ENCODE data around the gene TMEM87B. TPM values are rescaled to one million over a fixed set of nuclear protein-coding genes. Genes with fewer than 3 reads are reported as not detected.

Gene TMEM87B
- total and polyA plus RNA-seq, 10 of the 15 experiments (the other 5 are each of a cell fraction or from before 2014, with no cell fraction given): 5.7 to 20.6 (median 12.3) TPM

GRCh38 chr2:112155331-112156151, 100.5 kb downstream of the TMEM87B start:
- H3K4me1 ChIP-seq (ENCODE audit: control insufficient read depth, insufficient read depth, low read length): no peaks in the 10 kb centered on the region
- H3K9ac ChIP-seq (ENCODE audit: control insufficient read depth, insufficient read depth, low read length): no peak overlapping the region
- WGBS (ENCODE audit: insufficient coverage, insufficient replicate concordance, low lambda C conversion rate, missing lambda C conversion rate): 54% methylated on average over 27 of the region's 27 CpGs
- H3K27me3 ChIP-seq (replicated peaks in 1 of 2; ENCODE audit: control insufficient read depth in 2 of 2, insufficient read depth in 2 of 2, low read length in 1 of 2): no peaks in the 10 kb centered on the region
- intact Hi-C loops (cut with micrococcal nuclease; ENCODE audit: unreplicated experiment) (no loop called here), in situ Hi-C loops (cut with MboI) (no loop called here)
- H3K4me3 ChIP-seq: no peak overlapping the region
- ChIA-PET RAD21 (ENCODE audit: unreplicated experiment) (no interaction called here), POLR2A (interaction anchor here (0.6 kb wide), 1 partner anchor 297 kb away, joined by 3 read pairs; no protein-coding TSS in a partner anchor), SMC1A (ENCODE audit: uncharacterized antibody, unreplicated experiment) (no interaction called here), CTCF (no interaction called here)
- H2AFZ ChIP-seq (ENCODE audit: control insufficient read depth, low read depth, low read length): peak overlapping the region; percentile 66
- no peak for FAIRE-seq
- 0 out of 2 replicates have a peak overlapping the region, but pooled peaks have one; percentile 17 for H3K4me2 ChIP-seq (ENCODE audit: control insufficient read depth, insufficient read depth)
- no peak for DNase-seq (ENCODE audit: low read depth, low spot score)
- H3K36me3 ChIP-seq (ENCODE audit: control insufficient read depth in 2 of 2, insufficient read depth in 2 of 2, low read length in 1 of 2): no peaks in the 10 kb centered on the region
- no peaks in the 10 kb centered on the region for H4K20me1 ChIP-seq (ENCODE audit: control insufficient read depth, insufficient read depth)
- peak; percentile 24; the same call in 1 of the 3 replicates for ATAC-seq
- H3K27ac ChIP-seq (ENCODE audit: control insufficient read depth, insufficient read depth): no peak overlapping the region
- H3K9me3 ChIP-seq (replicated peaks; ENCODE audit: control insufficient read depth, insufficient read depth, low read length): no peaks in the 10 kb centered on the region
- BruUV-seq (replicated peaks): no TSS peak
- no peaks in the 10 kb centered on the region for H3K79me2 ChIP-seq (ENCODE audit: control insufficient read depth, insufficient read depth, low read length)
- TF ChIP-seq RFX5 (IDR thresholded peaks at IDR 0.05; ENCODE audit: low read depth, low read length) (no peak), CHD1 (IDR thresholded peaks at IDR 0.05; ENCODE audit: low read depth, low read length) (no peak), STAT3 (IDR thresholded peaks at IDR 0.05; ENCODE audit: low read depth, low read length) (no peak), IRF4 (IDR thresholded peaks at IDR 0.05; ENCODE audit: low read depth, low read length) (no peak), MEF2B (IDR thresholded peaks at IDR 0.05; ENCODE audit: partially characterized antibody, poor library complexity, severe bottlenecking) (no peak), ATF2 (IDR thresholded peaks at IDR 0.05; ENCODE audit: low read length) (no peak), TAF1 (IDR thresholded peaks at IDR 0.05; ENCODE audit: borderline replicate concordance, low read depth, low read length) (no peak)
- TF ChIP-seq, protein P1, sequence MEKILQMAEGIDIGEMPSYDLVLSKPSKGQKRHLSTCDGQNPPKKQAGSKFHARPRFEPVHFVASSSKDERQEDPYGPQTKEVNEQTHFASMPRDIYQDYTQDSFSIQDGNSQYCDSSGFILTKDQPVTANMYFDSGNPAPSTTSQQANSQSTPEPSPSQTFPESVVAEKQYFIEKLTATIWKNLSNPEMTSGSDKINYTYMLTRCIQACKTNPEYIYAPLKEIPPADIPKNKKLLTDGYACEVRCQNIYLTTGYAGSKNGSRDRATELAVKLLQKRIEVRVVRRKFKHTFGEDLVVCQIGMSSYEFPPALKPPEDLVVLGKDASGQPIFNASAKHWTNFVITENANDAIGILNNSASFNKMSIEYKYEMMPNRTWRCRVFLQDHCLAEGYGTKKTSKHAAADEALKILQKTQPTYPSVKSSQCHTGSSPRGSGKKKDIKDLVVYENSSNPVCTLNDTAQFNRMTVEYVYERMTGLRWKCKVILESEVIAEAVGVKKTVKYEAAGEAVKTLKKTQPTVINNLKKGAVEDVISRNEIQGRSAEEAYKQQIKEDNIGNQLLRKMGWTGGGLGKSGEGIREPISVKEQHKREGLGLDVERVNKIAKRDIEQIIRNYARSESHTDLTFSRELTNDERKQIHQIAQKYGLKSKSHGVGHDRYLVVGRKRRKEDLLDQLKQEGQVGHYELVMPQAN (conservative IDR thresholded peaks at IDR 0.05): no peak
